ENCODE measurements around the gene INPP4A. TPM values are rescaled to one million over a fixed set of nuclear protein-coding genes. Genes with fewer than 3 reads are reported as not detected.
A peak's percentile ranks its signal among the peaks of the same experiment; 100 is the strongest.

INPP4A gene
- total and polyA plus RNA-seq, 10 of the 15 experiments (the other 5 are each of a cell fraction or from before 2014, with no cell fraction given), result 4.7 to 62.3 (median 36.9) TPM

GRCh38 chr2:98510322-98510662 lies 65.6 kb downstream of the INPP4A start:
- ChIA-PET POLR2A (no interaction called here), CTCF (no interaction called here)

More at GRCh38 chr2:98510322-98510662, 65.6 kb downstream of the INPP4A start:
- TF ChIP-seq ZNF384 (IDR thresholded peaks at IDR 0.05; ENCODE audit: borderline replicate concordance, low read depth, low read length) (no peak), EP300 (IDR thresholded peaks at IDR 0.05; ENCODE audit: borderline replicate concordance in 1 of 2, control insufficient read depth in 1 of 2, low read depth in 2 of 2, low read length in 2 of 2) (no peak), NBN (IDR thresholded peaks at IDR 0.05) (no peak), ZNF622 (IDR thresholded peaks at IDR 0.05) (no peak), MLLT1 (IDR thresholded peaks at IDR 0.05) (no peak), GATAD2B (conservative IDR thresholded peaks at IDR 0.05; ENCODE audit: low read depth) (no peak), PML (IDR thresholded peaks at IDR 0.05; ENCODE audit: low read length) (no peak), ZBTB11 (CRISPR knock-in tag; IDR thresholded peaks at IDR 0.05) (no peak), CHD4 (IDR thresholded peaks at IDR 0.05) (no peak), ZZZ3 (IDR thresholded peaks at IDR 0.05; ENCODE audit: control insufficient read depth, insufficient read length, low read depth) (no peak), HDAC6 (IDR thresholded peaks at IDR 0.05; ENCODE audit: unreplicated experiment) (no peak), ZNF24 (IDR thresholded peaks at IDR 0.05) (no peak), CREM (IDR thresholded peaks at IDR 0.05; ENCODE audit: low read depth) (no peak)
- no peak for FAIRE-seq
- Histone ChIP-seq H3K36me3 (ENCODE audit: control insufficient read depth in 2 of 2, insufficient read depth in 2 of 2, low read length in 1 of 2) (peaks cover 0 to 34% of the 10 kb centered on the region in 2 experiments), H3K9ac (ENCODE audit: control insufficient read depth, insufficient read depth, low read length) (no peak overlapping the region), H3K9me3 (replicated peaks; ENCODE audit: control insufficient read depth, insufficient read depth, low read length) (no peaks in the 10 kb centered on the region), H2AFZ (ENCODE audit: control insufficient read depth, low read depth, low read length) (no peak overlapping the region), H3K27me3 (replicated peaks in 1 of 2; ENCODE audit: control insufficient read depth in 2 of 2, insufficient read depth in 2 of 2, low read length in 1 of 2) (no peaks in the 10 kb centered on the region), H3K4me1 (ENCODE audit: control insufficient read depth, insufficient read depth, low read length) (peaks cover 23% of the 10 kb centered on the region), H3K4me3 (no peak overlapping the region), H4K20me1 (ENCODE audit: control insufficient read depth, insufficient read depth) (peaks cover 3% of the 10 kb centered on the region), H3K79me2 (ENCODE audit: control insufficient read depth, insufficient read depth, low read length) (peaks cover 20% of the 10 kb centered on the region), H3K4me2 (ENCODE audit: control insufficient read depth, insufficient read depth) (no peak overlapping the region), H3K27ac (ENCODE audit: control insufficient read depth, insufficient read depth) (no peak overlapping the region)
- no peak for DNase-seq (ENCODE audit: low read depth, low spot score)
- WGBS (ENCODE audit: insufficient coverage, insufficient replicate concordance, low lambda C conversion rate, missing lambda C conversion rate), result 100% methylated on average over 2 of the region's 2 CpGs
- intact Hi-C loops (cut with micrococcal nuclease; ENCODE audit: unreplicated experiment) (no loop called here), in situ Hi-C loops (cut with MboI) (no loop called here)
- RAD21 ChIA-PET (ENCODE audit: unreplicated experiment), result no interaction called here
- no peak for ATAC-seq
- SMC1A ChIA-PET (ENCODE audit: uncharacterized antibody, unreplicated experiment), result no interaction called here
- TSS peak; percentile 40 for BruUV-seq (replicated peaks)

All from GM12878 (cell line).